Fibroblast of villous mesenchyme (primary cell): ENCODE results near the gene RNF186. TPM values are rescaled to one million over a fixed set of nuclear protein-coding genes. Genes with fewer than 3 reads are reported as not detected.
"Not testable (repeated sequence)": the region's sequence is repeated elsewhere in the genome, so short reads cannot be mapped to it uniquely, and the experiment has no call there.

Source experiments
- DNase-seq: peaks from one replicate; pipeline ENCODE4 v3.0.0-alpha.2; 2010; ENCODE audit warnings: low read depth
- H3K4me3 ChIP-seq: 2 replicates; pipeline ENCODE4 v1.5.1; 2011; ENCODE audit warnings: low read depth, mild to moderate bottlenecking, low read length
- total RNA-seq: library from RNA; depleted of rRNA; stranded (reverse); fragments of >200 nt; gene quantifications from 2 replicates; pipeline ENCODE4 v1.2.3, GENCODE V29; 2012
- TF ChIP-seq, protein P1 (sequence below): IDR thresholded peaks from 2 replicates; pipeline ENCODE4 v1.5.1; 2012; ENCODE audit warnings: low read depth, mild to moderate bottlenecking, low read length; ENCODE audit not compliant: insufficient read depth

RNF186 gene
- total RNA-seq, 1 donor, result not detected

DNA sequence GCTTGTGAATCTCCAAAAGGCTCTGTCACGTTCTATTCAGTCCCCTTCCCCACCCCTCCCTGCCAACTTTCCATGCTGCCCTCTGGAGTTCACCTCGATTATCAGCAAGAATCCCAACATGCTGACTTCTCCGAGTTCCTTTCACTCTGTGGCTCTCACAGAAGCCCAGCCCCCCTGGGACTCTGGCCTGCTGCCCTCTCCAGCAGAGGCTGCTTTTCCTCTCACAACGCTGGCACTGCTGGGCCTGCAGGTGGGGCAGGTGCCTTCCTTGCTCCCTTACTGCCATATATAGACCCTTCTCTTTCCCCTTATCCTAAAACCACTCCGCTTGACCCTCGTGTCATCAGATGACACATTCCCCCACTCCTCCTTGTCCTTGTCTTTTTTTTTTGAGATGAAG is 10.2 kb upstream of the RNF186 start:
- DNase-seq, result no peak
- TF ChIP-seq, protein P1, sequence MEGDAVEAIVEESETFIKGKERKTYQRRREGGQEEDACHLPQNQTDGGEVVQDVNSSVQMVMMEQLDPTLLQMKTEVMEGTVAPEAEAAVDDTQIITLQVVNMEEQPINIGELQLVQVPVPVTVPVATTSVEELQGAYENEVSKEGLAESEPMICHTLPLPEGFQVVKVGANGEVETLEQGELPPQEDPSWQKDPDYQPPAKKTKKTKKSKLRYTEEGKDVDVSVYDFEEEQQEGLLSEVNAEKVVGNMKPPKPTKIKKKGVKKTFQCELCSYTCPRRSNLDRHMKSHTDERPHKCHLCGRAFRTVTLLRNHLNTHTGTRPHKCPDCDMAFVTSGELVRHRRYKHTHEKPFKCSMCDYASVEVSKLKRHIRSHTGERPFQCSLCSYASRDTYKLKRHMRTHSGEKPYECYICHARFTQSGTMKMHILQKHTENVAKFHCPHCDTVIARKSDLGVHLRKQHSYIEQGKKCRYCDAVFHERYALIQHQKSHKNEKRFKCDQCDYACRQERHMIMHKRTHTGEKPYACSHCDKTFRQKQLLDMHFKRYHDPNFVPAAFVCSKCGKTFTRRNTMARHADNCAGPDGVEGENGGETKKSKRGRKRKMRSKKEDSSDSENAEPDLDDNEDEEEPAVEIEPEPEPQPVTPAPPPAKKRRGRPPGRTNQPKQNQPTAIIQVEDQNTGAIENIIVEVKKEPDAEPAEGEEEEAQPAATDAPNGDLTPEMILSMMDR, result no peak
- no peak overlapping the region for H3K4me3 ChIP-seq

DNA sequence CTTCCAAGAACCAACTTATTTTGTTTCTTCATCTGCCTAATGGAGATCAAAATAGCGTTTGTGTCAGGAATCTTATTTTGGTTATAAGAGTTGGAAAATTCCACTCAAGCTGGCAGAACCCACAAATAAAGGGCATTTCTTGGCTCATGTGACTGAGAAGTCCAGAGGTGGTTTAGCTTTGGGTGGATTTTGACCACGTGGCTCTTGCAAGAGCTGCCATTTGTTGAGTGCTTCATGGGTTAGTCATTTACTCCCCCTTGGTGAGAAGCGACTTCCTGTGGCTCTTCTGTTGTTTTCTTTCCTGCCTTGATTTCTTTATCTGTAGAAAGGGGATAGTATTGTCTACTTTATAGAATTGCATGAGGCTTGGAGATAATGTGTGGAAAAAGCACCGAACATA is 9.5 kb upstream of the RNF186 start:
- TF ChIP-seq, protein P1, result no peak
- no peak overlapping the region for H3K4me3 ChIP-seq
- DNase-seq, result no peak

DNA sequence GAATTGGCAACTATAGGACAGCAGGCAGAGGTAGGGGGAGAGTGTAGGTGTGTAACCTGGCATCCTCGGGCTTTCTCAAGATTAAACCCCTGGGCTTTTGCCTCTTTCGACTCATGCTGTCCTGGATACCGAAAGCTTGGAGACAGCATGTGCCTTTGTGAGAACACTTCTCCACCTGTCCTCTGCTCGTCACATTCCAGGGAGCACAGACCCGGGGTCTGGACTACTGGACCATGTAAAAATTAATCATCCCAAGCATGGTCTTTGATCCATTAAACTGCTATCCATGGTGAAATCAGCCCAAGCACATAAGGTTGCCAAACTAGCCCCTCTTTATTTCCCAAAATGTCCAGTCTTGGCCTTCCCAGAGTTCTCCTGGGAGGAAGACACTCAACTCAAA is 9.0 kb upstream of the RNF186 start:
- DNase-seq, result no peak
- TF ChIP-seq, protein P1, result no peak
- H3K4me3 ChIP-seq, result no peak overlapping the region

DNA sequence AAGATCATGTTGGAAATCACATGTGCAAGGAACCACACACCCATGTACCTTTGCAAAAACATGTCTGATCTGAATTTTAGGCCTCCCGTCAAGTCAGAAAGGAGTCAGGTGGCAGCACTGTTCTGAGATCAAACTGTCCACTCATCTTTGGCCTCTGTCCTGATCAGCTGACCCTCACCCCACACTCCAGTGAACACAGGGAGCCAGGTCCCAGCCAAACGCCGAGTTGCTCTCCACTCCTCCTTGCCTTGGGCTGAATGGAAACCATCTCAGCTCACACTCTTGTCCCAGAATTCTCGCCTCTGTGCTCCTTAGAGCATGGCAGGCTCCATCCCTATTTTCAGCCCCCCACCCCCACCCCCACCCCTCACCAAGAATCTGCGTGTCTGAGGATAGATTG is 4.6 kb upstream of the RNF186 start:
- H3K4me3 ChIP-seq, result no peak overlapping the region
- DNase-seq, result no peak
- TF ChIP-seq, protein P1, result no peak

DNA sequence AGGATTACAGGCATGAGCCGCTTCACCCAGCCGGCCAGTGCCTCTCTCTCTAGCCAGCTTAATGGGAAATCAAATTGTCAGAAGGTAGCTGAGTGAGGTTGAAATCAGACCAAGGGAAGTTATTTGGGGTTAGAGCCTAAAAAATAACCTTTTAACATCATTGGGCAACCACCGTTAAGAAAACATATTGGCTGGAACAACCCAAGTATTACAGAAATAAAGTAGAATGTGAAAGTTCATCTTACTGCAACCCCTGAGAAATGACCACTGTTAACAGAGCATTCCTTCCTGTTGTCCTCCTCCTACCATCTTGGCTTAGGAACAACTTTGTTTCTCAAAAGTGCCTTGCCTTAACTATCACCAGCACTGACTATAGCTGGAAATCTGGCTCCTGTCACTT is 3.2 kb upstream of the RNF186 start:
- TF ChIP-seq, protein P1, result no peak
- DNase-seq, result no peak
- no peak overlapping the region for H3K4me3 ChIP-seq

DNA sequence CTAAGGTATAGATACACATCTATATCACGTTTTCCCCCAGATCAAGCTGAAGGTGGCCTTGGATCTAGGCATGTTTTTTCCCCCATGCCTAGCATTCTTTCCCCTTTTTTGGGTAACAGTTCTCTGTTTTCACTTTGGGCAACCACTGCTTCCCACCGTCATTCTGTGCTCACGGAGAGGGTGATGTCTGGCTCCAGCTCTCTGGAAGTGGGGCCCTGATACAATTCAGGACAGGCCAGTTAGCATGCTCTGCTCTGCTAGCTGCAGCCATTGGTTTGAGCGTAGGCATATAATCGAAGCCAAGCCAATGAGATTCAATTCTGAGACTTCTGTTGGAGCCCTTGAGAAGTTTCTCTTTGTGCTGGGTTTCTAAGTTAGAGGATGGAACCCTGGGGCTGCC is 2.1 kb upstream of the RNF186 start:
- TF ChIP-seq, protein P1, result no peak
- H3K4me3 ChIP-seq, result no peak overlapping the region
- DNase-seq, result no peak

DNA sequence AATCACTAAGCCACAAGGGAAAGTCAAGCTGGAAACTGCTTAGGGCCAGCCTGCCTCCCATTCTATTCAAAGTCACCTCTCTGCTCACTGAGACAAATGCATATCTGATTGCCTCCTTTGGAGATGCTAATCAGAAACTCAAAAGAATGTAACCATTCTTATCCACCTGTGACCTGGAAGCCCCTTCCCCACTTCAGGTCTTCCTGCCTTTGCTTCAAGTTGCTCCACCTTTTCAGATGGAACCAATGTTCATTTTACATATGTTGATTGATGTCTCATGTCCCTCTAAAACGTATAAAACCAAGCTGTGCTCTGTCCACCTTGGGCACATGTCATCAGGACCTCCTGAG is 1.6 kb upstream of the RNF186 start:
- DNase-seq, H3K4me3 ChIP-seq: not testable (repeated sequence)
